Adipocyte (in vitro differentiated cells): Measurements from ENCODE around the gene CNIH3.

Source experiments
- DNase-seq: peaks from one replicate; pipeline ENCODE4 v3.0.0-alpha.2; 2015; ENCODE audit warnings: low read depth
- H3K27me3 ChIP-seq: replicated peaks from 2 replicates; pipeline ENCODE4 v1.7.0; 2013; ENCODE audit warnings: mild to moderate bottlenecking, low read length, moderate library complexity; ENCODE audit not compliant: control insufficient read depth, insufficient read depth
- H3K36me3 ChIP-seq: 2 replicates; pipeline ENCODE4 v1.7.0; 2013; ENCODE audit warnings: low read length, mild to moderate bottlenecking, moderate library complexity; ENCODE audit not compliant: control insufficient read depth, insufficient read depth, severe bottlenecking
- H3K4me1 ChIP-seq: 2 replicates; pipeline ENCODE4 v1.7.0; 2013; ENCODE audit warnings: mild to moderate bottlenecking, low read length, moderate library complexity; ENCODE audit not compliant: control insufficient read depth, insufficient read depth
- H3K4me3 ChIP-seq: 2 replicates; pipeline ENCODE4 v1.7.0; 2013; ENCODE audit warnings: mild to moderate bottlenecking, low read length, moderate library complexity
- H3K9ac ChIP-seq: 2 replicates; pipeline ENCODE4 v1.7.0; 2013; ENCODE audit warnings: mild to moderate bottlenecking, low read length, moderate library complexity
- H3K9me3 ChIP-seq: 2 replicates; pipeline ENCODE4 v1.7.0; 2013; ENCODE audit warnings: mild to moderate bottlenecking, low read length, moderate library complexity; ENCODE audit not compliant: control insufficient read depth

Gene CNIH3

DNA sequence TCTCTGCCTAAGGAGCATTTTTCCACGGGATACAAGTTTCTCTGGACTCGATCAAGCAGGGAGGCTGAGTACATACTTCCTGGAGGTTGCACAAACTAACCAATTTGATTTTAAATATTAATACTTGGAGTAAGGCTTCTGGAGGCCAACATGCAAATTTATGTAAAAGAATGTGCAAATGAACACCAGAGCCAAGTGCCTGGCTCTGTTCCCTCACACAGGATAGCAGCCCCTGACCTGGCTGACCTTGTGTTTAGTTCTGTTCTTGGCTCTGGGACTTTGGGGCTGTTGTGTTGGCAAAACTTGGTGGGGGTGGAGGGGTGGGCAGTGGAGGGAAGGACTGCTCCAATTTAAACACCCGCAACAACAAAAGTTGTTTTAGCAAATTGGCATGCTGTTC, 34.2 kb downstream of the CNIH3 start:
- Histone ChIP-seq H3K36me3 (no peaks in the 10 kb centered on the region), H3K4me3 (peak overlapping the region; percentile 31), H3K27me3 (no peaks in the 10 kb centered on the region), H3K4me1 (peaks cover 32% of the 10 kb centered on the region), H3K9me3 (no peaks in the 10 kb centered on the region), H3K9ac (peak overlapping the region; percentile 14)
- no peak for DNase-seq

DNA sequence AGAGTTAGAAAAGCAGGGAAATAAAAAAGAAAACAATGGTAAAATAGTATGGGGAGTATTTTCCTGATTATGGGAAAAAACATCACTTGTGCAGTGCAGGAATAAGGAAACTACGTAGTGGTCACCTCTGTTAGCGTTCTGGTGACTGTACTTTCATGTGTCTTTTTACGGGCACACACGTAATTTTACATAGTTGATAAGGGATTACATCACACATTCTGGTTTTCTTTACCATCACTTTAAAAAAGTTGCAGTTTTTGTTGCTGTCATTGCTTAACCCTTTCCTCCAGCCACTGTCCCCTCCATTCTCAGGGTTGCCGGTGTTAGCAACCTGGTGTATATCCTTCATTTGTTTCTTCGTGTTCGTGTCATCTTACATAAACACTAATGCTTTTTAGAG, 35.1 kb downstream of the CNIH3 start:
- Histone ChIP-seq H3K9ac (no peak overlapping the region), H3K36me3 (no peaks in the 10 kb centered on the region), H3K9me3 (no peaks in the 10 kb centered on the region), H3K27me3 (no peaks in the 10 kb centered on the region), H3K4me3 (no peak overlapping the region), H3K4me1 (peaks cover 32% of the 10 kb centered on the region)
- no peak for DNase-seq

DNA sequence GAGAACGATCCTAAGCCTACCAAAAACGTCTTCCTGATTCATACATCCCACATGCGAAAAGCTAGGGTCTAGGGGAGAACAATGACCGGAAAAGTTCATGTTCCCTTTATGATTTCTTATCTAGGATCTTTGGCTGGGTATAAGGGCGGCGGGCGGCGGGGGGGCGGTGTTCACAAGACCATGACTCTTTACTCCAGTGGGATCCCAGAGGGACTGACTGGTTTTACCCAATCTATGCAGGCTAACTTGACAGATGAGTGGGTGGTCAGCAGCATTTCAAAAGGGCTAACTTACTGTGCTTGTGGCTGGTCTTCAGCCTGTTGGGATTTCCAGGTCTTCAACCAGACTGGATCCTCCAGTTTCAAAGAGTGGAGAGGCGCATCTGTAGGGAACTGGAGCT, 40.3 kb downstream of the CNIH3 start:
- Histone ChIP-seq H3K27me3 (no peaks in the 10 kb centered on the region), H3K9me3 (no peaks in the 10 kb centered on the region), H3K36me3 (no peaks in the 10 kb centered on the region), H3K4me3 (no peak overlapping the region), H3K9ac (no peak overlapping the region), H3K4me1 (peaks cover 12% of the 10 kb centered on the region)
- no peak for DNase-seq

DNA sequence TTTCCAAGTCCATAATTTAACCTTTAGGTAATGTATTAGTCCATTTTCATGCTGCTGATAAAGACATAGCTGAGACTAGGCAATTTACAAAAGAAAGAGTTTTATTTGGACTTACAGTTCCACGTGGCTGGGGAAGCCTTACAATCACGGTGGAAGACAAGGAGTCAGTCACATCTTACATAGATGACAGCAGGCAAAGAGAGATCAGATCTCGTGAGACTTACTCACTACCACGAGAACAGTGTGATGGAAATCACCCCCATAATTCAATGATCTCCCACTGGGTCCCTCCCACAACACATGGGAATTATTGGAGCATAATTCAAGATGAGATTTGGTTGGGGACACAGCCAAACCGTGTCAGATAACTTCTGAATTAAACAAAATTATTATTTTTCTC, 44.0 kb downstream of the CNIH3 start:
- H3K4me1 ChIP-seq = no peaks in the 10 kb centered on the region
- no peaks in the 10 kb centered on the region for H3K9me3 ChIP-seq
- H3K4me3 ChIP-seq = no peak overlapping the region
- H3K9ac ChIP-seq = no peak overlapping the region
- no peaks in the 10 kb centered on the region for H3K36me3 ChIP-seq
- H3K27me3 ChIP-seq = no peaks in the 10 kb centered on the region
- DNase-seq = no peak

DNA sequence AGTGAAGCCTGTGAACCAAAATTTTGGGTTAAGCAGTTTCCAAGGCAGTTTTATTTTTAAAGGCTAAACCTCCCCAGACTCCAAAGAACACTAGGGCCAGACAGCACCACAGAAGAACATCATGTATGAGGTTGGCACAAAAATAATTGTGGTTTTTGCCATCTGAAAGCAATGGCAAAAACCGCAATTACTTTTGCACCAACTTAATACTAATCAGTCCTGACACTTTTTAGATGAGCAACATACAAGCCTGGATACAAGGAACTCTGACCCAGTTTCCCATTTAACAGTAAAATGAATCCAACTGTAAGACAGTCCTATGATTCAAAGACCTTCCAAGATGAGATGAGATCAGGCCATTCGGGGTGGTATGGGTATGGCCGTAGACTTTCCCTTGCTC, 46.8 kb downstream of the CNIH3 start:
- Histone ChIP-seq H3K9me3 (no peaks in the 10 kb centered on the region), H3K27me3 (no peaks in the 10 kb centered on the region), H3K4me1 (peaks cover 10% of the 10 kb centered on the region), H3K36me3 (no peaks in the 10 kb centered on the region), H3K4me3 (no peak overlapping the region), H3K9ac (no peak overlapping the region)
- DNase-seq = no peak

DNA sequence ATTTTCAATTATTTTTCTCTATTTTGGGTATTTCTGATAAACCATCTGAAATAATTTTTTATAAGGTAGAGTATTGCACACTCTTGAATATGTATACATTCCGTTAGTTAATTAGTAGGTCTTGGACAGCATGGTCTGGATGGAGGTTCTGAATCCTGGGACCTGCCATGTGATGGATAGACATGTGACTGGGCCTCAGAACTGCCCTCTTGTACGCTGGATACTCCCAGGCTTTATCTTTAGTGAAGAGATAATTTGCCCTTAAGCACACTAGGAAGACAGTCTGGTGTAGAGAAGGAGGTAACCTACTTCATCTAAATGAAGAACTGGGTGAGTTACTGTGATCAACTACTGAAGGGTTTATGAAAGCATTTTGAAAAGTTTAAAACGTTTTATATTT, 48.9 kb downstream of the CNIH3 start:
- Histone ChIP-seq H3K9me3 (no peaks in the 10 kb centered on the region), H3K36me3 (no peaks in the 10 kb centered on the region), H3K9ac (no peak overlapping the region), H3K4me1 (peaks cover 10% of the 10 kb centered on the region), H3K27me3 (no peaks in the 10 kb centered on the region), H3K4me3 (no peak overlapping the region)
- no peak for DNase-seq

DNA sequence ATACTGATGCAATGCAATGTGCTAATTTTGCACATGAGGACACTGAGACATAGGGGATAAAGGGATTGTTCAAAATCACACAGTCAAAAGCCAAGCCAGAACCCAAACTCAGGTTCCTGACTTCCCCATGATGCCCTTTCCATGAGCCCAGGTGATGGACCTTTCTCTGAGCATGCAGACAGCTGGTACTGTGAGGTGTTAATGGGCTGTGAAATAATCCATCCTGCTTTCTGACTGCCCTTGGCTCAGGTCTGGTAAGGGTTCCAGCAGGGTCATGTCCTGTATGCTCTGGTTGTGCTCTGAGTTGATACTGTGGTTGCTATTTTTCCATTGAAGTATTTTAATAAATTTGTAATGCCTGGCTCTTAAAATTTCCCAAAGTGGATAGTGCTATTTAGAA, 50.0 kb downstream of the CNIH3 start:
- H3K9me3 ChIP-seq = no peaks in the 10 kb centered on the region
- H3K4me3 ChIP-seq = no peak overlapping the region
- DNase-seq = no peak
- H3K27me3 ChIP-seq = no peaks in the 10 kb centered on the region
- peaks cover 10% of the 10 kb centered on the region for H3K4me1 ChIP-seq
- no peaks in the 10 kb centered on the region for H3K36me3 ChIP-seq
- no peak overlapping the region for H3K9ac ChIP-seq

DNA sequence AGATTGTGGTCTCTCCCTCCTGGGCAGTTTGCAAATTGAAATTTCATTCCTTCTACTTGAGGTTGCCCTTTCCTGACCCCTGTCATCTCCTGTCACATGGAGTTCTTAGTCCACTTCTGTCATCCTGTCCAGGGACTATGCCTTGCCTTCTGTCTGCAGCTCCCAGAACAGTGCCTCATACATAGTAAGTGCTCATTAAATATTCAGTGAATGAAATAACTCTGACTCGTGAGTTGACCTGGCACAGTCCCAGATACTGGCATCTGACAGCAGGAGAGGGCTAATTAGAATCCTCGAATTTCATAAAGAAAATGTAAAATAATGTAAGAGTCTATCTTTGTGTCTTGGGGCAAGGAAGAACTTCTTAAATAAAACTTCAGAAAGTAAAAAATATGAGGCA, 50.8 kb downstream of the CNIH3 start:
- peaks cover 10% of the 10 kb centered on the region for H3K4me1 ChIP-seq
- no peaks in the 10 kb centered on the region for H3K27me3 ChIP-seq
- H3K4me3 ChIP-seq = no peak overlapping the region
- no peak overlapping the region for H3K9ac ChIP-seq
- H3K9me3 ChIP-seq = no peaks in the 10 kb centered on the region
- no peaks in the 10 kb centered on the region for H3K36me3 ChIP-seq
- DNase-seq = no peak

DNA sequence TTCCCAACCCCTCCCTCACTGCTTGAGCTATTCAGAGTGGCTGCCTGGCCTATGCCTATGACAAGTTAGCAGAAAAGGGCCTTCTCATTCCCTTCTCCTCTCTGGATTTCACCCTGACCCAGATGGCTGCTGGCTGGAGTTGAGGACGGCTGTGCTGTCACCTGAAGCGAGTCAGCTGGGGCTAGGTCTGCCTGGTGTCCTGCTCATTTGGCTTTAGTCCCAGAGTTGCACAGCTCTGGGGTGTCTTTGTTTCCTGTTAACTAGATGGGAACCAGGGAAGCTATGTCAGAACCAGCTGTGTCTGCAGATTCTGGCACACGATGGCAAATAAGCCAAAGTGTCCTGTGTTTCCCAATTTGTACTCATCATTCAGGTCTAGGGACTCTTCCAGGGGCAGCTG, 52.9 kb downstream of the CNIH3 start:
- H3K9ac ChIP-seq = no peak overlapping the region
- H3K27me3 ChIP-seq = no peaks in the 10 kb centered on the region
- no peak overlapping the region for H3K4me3 ChIP-seq
- H3K9me3 ChIP-seq = no peaks in the 10 kb centered on the region
- peaks cover 14% of the 10 kb centered on the region for H3K4me1 ChIP-seq
- DNase-seq = no peak
- H3K36me3 ChIP-seq = no peaks in the 10 kb centered on the region

DNA sequence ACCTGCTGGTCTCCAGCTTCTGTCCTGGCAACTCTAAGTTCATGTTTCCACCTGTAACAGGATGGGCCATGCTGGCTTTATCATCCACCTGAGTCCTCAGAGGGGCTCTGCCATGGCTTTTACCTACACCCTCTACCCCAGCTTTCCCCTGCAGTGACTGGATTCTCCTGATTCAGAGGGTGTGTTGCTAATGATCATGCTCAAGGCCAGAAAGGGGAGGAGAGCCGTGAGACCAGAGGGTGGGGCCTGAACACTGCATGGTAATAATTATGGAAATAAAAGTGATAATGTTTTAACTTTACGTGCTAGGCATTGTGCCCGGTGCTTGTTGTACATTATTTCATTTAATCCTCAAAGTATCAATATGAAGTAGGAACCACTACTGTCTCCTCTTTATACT, 53.3 kb downstream of the CNIH3 start:
- peaks cover 17% of the 10 kb centered on the region for H3K4me1 ChIP-seq
- H3K27me3 ChIP-seq = no peaks in the 10 kb centered on the region
- H3K9me3 ChIP-seq = no peaks in the 10 kb centered on the region
- H3K4me3 ChIP-seq = no peak overlapping the region
- no peak for DNase-seq
- H3K36me3 ChIP-seq = no peaks in the 10 kb centered on the region
- no peak overlapping the region for H3K9ac ChIP-seq

DNA sequence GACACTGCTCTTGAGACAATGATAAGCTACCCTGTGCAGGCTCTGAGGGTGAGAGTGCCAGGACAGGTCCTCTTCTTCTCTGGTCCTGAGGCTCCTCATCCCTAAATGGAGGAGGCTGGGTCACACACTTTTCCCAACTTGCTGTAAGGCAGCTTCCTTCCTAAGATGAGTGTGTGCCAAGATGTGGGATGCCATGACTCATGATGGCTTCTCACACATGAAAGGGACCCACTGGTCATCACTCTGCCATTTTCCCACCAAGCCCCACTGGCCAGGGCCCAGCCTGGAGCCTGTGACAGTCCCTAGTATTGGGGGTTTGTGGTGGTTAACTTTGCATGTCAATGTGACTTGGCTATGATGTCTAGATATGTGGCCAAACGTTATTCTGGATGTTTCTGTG, 54.4 kb downstream of the CNIH3 start:
- Histone ChIP-seq H3K36me3 (no peaks in the 10 kb centered on the region), H3K4me3 (no peak overlapping the region), H3K27me3 (no peaks in the 10 kb centered on the region), H3K9me3 (no peaks in the 10 kb centered on the region), H3K4me1 (peaks cover 24% of the 10 kb centered on the region), H3K9ac (no peak overlapping the region)
- DNase-seq = no peak

DNA sequence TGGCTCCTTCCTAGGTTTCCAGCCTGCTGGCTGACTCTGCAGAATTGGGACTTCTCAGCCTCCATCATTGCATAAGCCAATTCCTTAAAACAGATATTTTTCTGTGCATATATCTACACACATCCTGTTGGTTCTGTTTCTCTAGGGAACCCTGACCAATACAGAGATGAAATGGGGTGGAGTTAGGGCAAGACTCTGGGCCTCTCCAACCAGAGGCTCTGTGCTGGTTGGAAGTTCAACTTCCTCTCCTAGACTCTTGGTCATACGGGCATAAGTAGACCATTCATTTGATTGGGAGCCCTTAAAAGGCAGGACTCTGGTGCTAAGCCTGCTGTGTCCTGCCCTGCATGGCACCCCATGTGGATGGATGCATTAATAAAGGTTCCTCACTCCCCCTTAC, 55.0 kb downstream of the CNIH3 start:
- H3K9ac ChIP-seq = no peak overlapping the region
- no peak overlapping the region for H3K4me3 ChIP-seq
- DNase-seq = no peak
- H3K27me3 ChIP-seq = no peaks in the 10 kb centered on the region
- no peaks in the 10 kb centered on the region for H3K36me3 ChIP-seq
- no peaks in the 10 kb centered on the region for H3K9me3 ChIP-seq
- H3K4me1 ChIP-seq = peaks cover 22% of the 10 kb centered on the region
